ENCODE measurements around the gene PGM3. TPM values are rescaled to one million over a fixed set of nuclear protein-coding genes. Genes with fewer than 3 reads are reported as not detected.

The PGM3 gene
- total RNA-seq, 1 donor from 2014 or later: 77.1 TPM

DNA sequence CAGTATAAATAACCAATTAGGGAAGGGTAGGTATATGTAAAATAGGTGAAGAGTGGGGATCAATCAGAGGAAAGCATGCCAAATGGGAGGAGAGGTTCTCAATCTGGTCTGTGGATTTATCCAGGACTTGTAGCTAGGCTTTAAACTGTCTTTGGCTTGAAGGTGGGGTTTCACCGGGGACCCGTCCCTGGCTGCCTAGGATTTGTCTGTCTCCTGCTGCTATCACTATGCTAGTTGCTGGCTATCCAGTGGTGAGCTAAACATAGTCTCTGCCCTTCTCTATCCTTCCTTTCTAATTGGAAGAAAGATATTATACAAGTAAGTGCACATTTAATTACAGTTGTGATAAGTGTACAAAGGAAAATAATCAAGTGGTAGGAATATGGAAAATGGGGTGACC lies 66.8 kb downstream of the PGM3 start:
- Mint-ChIP-seq H3K4me1 (ENCODE audit: low read depth, unreplicated experiment) (no peaks in the 10 kb centered on the region), H3K4me3 (ENCODE audit: unreplicated experiment) (no peak overlapping the region), H3K36me3 (ENCODE audit: unreplicated experiment) (no peaks in the 10 kb centered on the region), H3K9me3 (ENCODE audit: unreplicated experiment) (no peaks in the 10 kb centered on the region), H3K27ac (ENCODE audit: unreplicated experiment) (no peak overlapping the region), H3K27me3 (ENCODE audit: unreplicated experiment) (no peaks in the 10 kb centered on the region)
- TF ChIP-seq, protein P1, sequence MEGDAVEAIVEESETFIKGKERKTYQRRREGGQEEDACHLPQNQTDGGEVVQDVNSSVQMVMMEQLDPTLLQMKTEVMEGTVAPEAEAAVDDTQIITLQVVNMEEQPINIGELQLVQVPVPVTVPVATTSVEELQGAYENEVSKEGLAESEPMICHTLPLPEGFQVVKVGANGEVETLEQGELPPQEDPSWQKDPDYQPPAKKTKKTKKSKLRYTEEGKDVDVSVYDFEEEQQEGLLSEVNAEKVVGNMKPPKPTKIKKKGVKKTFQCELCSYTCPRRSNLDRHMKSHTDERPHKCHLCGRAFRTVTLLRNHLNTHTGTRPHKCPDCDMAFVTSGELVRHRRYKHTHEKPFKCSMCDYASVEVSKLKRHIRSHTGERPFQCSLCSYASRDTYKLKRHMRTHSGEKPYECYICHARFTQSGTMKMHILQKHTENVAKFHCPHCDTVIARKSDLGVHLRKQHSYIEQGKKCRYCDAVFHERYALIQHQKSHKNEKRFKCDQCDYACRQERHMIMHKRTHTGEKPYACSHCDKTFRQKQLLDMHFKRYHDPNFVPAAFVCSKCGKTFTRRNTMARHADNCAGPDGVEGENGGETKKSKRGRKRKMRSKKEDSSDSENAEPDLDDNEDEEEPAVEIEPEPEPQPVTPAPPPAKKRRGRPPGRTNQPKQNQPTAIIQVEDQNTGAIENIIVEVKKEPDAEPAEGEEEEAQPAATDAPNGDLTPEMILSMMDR (IDR thresholded peaks at IDR 0.05; ENCODE audit: partially characterized antibody, unreplicated experiment): no peak
- DNase-seq: no peak

DNA sequence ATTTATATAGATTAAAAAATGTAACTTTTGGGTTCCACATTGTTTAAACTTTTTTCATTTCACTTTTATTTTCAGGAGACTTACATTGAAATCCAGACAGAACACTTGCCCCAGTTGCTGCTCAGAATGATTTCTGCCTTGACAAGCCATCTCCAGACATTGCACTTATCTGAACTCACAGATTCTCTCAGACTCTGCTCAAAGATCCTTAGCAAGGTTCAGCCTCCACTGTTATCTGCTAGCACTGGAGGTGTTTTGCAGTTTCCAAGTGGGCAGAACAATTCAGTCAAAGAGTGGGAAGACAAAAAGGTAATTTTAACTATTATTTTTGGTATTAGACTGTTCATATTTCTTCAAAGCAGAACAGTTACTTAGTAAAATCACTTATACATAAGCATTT lies 67.6 kb downstream of the PGM3 start:
- Mint-ChIP-seq H3K27ac (ENCODE audit: unreplicated experiment) (no peak overlapping the region), H3K36me3 (ENCODE audit: unreplicated experiment) (no peaks in the 10 kb centered on the region), H3K4me3 (ENCODE audit: unreplicated experiment) (no peak overlapping the region), H3K4me1 (ENCODE audit: low read depth, unreplicated experiment) (no peaks in the 10 kb centered on the region), H3K9me3 (ENCODE audit: unreplicated experiment) (no peaks in the 10 kb centered on the region), H3K27me3 (ENCODE audit: unreplicated experiment) (no peaks in the 10 kb centered on the region)
- DNase-seq: no peak
- TF ChIP-seq, protein P1 (IDR thresholded peaks at IDR 0.05; ENCODE audit: partially characterized antibody, unreplicated experiment): no peak

DNA sequence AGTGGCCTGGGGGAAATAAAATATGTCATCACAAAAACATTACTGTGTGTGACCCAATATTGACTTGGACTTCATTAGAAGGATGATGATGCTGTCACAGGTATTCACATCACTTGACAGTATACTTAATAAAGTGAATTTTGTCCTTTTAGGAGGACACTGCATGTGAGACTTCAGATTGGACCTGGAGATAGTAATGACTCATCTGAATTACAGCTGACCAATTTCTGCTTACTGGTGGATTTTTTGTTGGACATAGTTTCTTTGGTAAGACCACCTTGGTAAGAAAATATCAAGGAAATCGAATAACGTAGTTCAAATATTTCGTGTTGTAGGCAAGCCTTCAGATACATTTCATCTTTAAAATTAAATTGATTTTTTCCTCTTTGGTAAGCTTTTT lies 68.5 kb downstream of the PGM3 start:
- Mint-ChIP-seq H3K4me1 (ENCODE audit: low read depth, unreplicated experiment) (no peaks in the 10 kb centered on the region), H3K9me3 (ENCODE audit: unreplicated experiment) (no peaks in the 10 kb centered on the region), H3K27ac (ENCODE audit: unreplicated experiment) (no peak overlapping the region), H3K4me3 (ENCODE audit: unreplicated experiment) (no peak overlapping the region), H3K36me3 (ENCODE audit: unreplicated experiment) (no peaks in the 10 kb centered on the region), H3K27me3 (ENCODE audit: unreplicated experiment) (no peaks in the 10 kb centered on the region)
- TF ChIP-seq, protein P1 (IDR thresholded peaks at IDR 0.05; ENCODE audit: partially characterized antibody, unreplicated experiment): no peak
- no peak for DNase-seq

DNA sequence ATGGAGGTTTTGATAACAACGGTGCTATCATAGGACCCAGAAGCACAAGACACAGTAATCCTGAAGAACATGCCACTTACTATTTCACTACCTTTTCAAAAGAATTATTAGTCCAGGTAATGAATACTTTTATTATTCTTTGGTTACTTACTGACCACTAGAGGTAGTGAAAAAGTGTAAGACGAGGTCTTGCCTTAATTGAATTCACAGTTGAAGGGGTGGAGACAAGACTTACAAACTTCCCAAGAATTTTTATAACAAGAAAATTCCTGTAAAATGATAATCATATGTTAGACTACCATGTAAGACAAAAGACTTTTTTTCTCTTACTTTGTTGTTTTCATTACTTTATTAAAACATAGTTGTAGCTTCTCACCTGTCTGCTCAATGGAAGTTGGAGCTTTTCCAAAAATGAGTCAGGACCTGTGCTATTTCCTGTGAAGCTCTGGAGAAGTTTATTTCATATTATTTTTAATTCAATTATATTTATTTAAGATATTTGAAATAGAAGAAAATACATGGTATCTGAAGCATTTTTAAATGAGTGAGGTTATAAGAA lies 73.2 kb downstream of the PGM3 start:
- Mint-ChIP-seq H3K27ac (ENCODE audit: unreplicated experiment) (no peak overlapping the region), H3K27me3 (ENCODE audit: unreplicated experiment) (no peaks in the 10 kb centered on the region), H3K4me3 (ENCODE audit: unreplicated experiment) (no peak overlapping the region), H3K4me1 (ENCODE audit: low read depth, unreplicated experiment) (no peaks in the 10 kb centered on the region), H3K9me3 (ENCODE audit: unreplicated experiment) (no peaks in the 10 kb centered on the region), H3K36me3 (ENCODE audit: unreplicated experiment) (no peaks in the 10 kb centered on the region)
- TF ChIP-seq, protein P1 (IDR thresholded peaks at IDR 0.05; ENCODE audit: partially characterized antibody, unreplicated experiment): no peak
- no peak for DNase-seq

DNA sequence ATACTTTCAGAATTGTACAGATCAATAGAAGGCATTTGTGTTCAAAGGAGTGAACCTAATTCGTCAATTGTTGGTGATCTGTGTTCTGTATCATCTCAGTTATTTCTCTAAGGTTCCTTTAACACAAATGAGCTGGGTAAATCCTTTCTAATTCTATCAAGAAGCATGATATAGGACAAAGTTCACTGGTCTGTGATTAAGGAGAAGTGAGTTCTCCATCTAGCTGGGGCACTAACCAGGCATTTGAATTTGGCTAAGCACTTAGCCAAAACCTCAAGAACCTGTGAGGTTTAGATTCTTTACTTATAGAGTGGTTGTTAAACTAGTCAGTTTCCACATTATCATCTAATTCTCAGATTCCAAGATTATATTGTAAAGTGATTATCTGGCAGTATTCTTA lies 75.3 kb downstream of the PGM3 start:
- no peak for DNase-seq
- H3K9me3 Mint-ChIP-seq (ENCODE audit: unreplicated experiment): no peaks in the 10 kb centered on the region
- H3K36me3 Mint-ChIP-seq (ENCODE audit: unreplicated experiment): no peaks in the 10 kb centered on the region
- no peaks in the 10 kb centered on the region for H3K27me3 Mint-ChIP-seq (ENCODE audit: unreplicated experiment)
- TF ChIP-seq, protein P1 (IDR thresholded peaks at IDR 0.05; ENCODE audit: partially characterized antibody, unreplicated experiment): no peak
- H3K4me3 Mint-ChIP-seq (ENCODE audit: unreplicated experiment): no peak overlapping the region
- no peak overlapping the region for H3K27ac Mint-ChIP-seq (ENCODE audit: unreplicated experiment)
- H3K4me1 Mint-ChIP-seq (ENCODE audit: low read depth, unreplicated experiment): no peaks in the 10 kb centered on the region

Other genes starting within 250 kb of the PGM3 start
- 12.3 TPM for gene UBE3D, start 127.4 kb downstream of the PGM3 start, total RNA-seq (ENCODE audit: unreplicated experiment)
- gene DOP1A, start 125.6 kb downstream of the PGM3 start, total RNA-seq (ENCODE audit: unreplicated experiment): 40.8 TPM
- 7.6 TPM for gene RWDD2A, start 92 bp upstream of the PGM3 start, total RNA-seq (ENCODE audit: unreplicated experiment)
- gene ME1, start 237.8 kb upstream of the PGM3 start, total RNA-seq (ENCODE audit: unreplicated experiment): 3.5 TPM